Astrocyte (in vitro differentiated cells and primary cell): ENCODE data around the gene COL4A4.

Experiments used
- CTCF ChIP-seq: IDR thresholded peaks from 2 replicates; pipeline ENCODE4 v1.5.1; 2011; ENCODE audit warnings: low read depth, mild to moderate bottlenecking, inconsistent platforms, low read length, moderate library complexity; ENCODE audit not compliant: insufficient read depth
- EZH2 ChIP-seq: IDR thresholded peaks from 2 replicates; pipeline ENCODE4 v1.6.1; 2012; ENCODE audit warnings: mild to moderate bottlenecking, low read length, inconsistent platforms; ENCODE audit not compliant: insufficient read depth

GRCh38 chr2:227185615-227186232, 21.7 kb upstream of the COL4A4 start:
- no peak for TF ChIP-seq CTCF
- no peak for TF ChIP-seq EZH2
